ENCODE data around the gene ZYX.
A peak's percentile ranks its signal among the peaks of the same experiment; 100 is the strongest.

The ZYX gene

DNA sequence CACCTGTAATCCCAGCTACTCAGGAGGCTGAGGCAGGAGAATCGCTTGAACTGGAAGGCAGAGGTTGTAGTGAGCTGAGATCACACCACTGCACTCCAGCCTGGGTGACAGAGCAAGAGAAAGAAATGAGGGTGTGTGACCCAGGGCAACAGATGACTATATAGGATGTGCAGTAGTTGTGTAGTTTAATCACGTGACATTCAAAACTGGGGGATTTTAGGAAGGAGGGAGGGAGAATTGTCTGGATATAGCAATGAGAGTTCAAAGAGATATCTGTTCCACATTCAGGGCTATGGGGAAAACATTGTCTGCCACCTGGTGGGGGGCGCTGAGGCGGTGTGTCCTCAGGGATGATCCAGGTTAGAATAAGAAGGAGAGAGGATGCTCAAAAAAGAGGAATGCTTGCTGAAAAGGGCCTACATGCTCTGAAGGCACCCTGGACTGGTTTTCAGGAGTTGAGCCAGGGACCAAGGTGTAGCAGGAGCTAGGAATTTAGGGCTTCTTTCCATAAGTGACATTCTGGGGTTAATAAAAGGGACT, 7.8 kb upstream of the ZYX start:
- H3K4me3 ChIP-seq (ENCODE audit: low read depth, low read length): no peak overlapping the region
- TF ChIP-seq, protein P1, sequence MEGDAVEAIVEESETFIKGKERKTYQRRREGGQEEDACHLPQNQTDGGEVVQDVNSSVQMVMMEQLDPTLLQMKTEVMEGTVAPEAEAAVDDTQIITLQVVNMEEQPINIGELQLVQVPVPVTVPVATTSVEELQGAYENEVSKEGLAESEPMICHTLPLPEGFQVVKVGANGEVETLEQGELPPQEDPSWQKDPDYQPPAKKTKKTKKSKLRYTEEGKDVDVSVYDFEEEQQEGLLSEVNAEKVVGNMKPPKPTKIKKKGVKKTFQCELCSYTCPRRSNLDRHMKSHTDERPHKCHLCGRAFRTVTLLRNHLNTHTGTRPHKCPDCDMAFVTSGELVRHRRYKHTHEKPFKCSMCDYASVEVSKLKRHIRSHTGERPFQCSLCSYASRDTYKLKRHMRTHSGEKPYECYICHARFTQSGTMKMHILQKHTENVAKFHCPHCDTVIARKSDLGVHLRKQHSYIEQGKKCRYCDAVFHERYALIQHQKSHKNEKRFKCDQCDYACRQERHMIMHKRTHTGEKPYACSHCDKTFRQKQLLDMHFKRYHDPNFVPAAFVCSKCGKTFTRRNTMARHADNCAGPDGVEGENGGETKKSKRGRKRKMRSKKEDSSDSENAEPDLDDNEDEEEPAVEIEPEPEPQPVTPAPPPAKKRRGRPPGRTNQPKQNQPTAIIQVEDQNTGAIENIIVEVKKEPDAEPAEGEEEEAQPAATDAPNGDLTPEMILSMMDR (conservative IDR thresholded peaks at IDR 0.05; ENCODE audit: low read depth, low read length): peak; percentile 25

DNA sequence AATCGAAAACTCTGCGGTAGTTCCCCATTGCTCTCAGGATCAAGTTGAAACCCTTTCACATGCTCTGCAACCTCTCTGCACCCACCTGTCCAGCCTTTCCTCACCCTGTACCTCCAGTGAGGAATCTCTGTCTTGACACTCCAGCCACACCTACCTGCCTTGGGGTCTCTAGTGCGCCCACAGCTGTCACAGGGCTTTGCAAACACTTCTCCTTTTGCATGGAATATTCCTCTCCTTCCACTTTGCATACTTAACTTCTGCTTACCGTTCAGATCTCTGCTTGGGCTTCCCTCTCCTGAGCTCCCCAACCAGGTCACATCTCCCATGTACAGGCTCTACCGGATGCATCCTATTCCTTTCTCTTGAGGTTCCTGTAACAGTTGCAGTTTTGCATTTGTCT, 6.6 kb upstream of the ZYX start:
- no peak for DNase-seq (ENCODE audit: low read depth)
- H3K4me3 ChIP-seq (ENCODE audit: low read depth, low read length): no peak overlapping the region
- TF ChIP-seq, protein P1 (conservative IDR thresholded peaks at IDR 0.05; ENCODE audit: low read depth, low read length): no peak

More for the DNA sequence above, 7.8 kb upstream of the ZYX start:
- no peak for DNase-seq (ENCODE audit: low read depth)

DNA sequence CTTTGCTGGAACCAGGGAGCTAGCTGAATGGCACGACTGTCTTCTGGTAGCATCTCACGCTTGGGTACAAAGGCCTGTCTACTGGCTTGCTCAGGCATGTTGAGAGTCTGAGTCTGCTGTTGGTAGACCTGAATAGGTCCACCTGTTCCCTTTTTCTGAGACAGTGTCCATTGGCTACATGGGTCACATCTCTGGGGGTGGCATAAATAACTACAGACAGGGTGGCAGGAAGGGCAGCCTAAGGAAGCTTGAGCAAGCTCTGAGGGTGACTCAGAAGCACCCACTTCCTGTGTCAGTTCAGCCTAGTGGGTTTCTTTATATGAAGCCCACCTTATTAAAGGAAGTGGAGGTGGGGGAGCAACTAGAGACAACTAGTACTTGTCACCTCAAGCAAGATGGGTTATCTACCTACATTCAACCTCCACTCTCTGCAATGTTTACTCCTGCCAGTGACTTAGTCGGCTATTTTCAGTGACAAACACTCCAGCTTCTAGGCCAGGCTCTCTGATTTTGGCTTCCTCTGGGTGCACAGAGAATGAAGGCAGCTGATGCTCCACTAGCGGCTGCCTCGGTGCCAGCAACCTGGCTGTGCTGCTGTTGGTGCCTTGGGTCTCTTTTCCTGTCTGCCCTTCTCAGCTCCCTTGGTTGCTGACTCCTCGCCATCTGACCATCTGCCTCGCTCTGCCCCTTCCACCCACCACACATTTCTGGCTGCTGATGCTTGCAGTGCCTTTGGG, 5.7 kb upstream of the ZYX start:
- DNase-seq (ENCODE audit: low read depth): no peak
- TF ChIP-seq, protein P1 (conservative IDR thresholded peaks at IDR 0.05; ENCODE audit: low read depth, low read length): no peak
- no peak overlapping the region for H3K4me3 ChIP-seq (ENCODE audit: low read depth, low read length)

DNA sequence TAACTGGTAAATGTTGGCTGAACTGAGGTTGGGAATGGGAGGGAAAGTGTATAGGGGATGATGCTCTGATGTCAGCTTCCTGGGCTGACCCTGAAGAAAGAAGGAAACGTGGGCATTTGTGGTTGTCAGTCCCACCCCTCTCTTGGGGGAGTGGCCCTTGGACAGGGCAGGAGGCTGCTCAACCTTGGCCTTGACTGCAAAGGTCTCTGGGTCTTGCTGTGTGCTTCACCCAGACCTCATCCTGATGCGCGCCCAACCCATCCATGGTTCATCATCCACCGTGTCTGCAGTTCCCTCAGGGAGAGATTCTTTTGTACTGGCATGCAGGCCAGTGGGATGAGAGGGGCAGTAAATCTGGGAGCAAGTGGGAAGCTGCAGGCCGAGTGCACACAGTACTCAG, 4.7 kb upstream of the ZYX start:
- no peak for DNase-seq (ENCODE audit: low read depth)
- H3K4me3 ChIP-seq (ENCODE audit: low read depth, low read length): no peak overlapping the region

DNA sequence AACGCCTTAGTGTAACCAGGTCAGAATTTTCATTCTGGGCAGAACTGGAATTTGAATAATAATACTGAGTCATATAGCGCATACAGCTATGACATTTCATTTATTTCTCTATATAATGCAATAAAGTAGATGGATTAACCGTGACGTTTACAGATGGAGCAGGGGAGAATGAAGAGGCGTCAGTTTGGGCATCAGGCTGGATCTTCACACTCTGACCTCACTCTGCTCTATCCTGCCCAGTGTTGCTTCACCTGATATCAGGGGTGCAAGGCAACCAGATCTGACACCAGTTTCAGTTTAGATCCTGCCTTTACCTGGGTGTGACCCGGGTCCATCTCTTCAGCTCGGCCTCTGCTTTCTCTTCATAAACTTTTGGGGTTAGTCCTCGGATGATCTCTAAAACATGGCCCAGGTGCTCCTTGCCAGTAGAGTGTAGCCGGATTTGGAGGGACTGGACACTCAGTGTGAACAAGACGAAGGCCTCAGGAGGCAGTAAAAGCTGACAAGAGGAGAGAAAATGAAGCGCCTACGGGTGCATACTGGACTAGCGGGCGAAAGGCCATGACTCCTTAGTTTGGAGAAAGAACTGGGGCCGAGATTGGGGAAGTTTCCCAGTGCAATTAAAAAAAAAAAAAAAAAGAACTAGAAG, 1.4 kb upstream of the ZYX start:
- TF ChIP-seq, protein P1 (conservative IDR thresholded peaks at IDR 0.05; ENCODE audit: low read depth, low read length): no peak
- no peak for DNase-seq (ENCODE audit: low read depth)
- H3K4me3 ChIP-seq (ENCODE audit: low read depth, low read length): peak overlapping the region; percentile 86

More for the DNA sequence above, 4.7 kb upstream of the ZYX start:
- TF ChIP-seq, protein P1 (conservative IDR thresholded peaks at IDR 0.05; ENCODE audit: low read depth, low read length): no peak

DNA sequence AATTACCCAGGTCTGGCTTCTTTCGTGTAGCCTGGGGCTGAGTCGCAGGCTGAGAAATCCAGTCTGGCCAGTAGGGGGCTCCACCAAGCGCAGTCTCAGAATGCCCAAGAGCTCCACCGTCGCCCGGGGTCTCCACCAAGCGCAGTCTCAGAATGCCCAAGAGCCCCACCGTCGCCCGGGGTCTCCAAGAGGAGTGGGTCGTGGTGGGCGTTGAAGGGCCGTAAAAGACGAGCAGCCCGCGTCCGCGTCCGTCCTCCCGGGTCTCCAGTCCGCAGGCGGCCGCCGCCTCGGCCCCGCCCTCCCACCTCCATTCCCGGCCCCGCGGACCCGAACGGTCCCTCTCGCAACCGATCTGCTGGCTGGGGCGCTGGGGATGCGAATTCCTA, 892 bp upstream of the ZYX start:
- TF ChIP-seq, protein P1 (conservative IDR thresholded peaks at IDR 0.05; ENCODE audit: low read depth, low read length): peak; percentile 87
- peak; percentile 92 for DNase-seq (ENCODE audit: low read depth)
- peak overlapping the region; percentile 86 for H3K4me3 ChIP-seq (ENCODE audit: low read depth, low read length)
